HepG2 (cell line): ENCODE measurements around the gene TM9SF4. TPM values are rescaled to one million over a fixed set of nuclear protein-coding genes. Genes with fewer than 3 reads are reported as not detected.

Experiments used
- CTCF ChIP-seq: sonication (generic); formaldehyde crosslinking; IDR thresholded peaks from 2 replicates; pipeline ENCODE4 v1.5.0; 2020; ENCODE audit warnings: mild to moderate bottlenecking, missing genetic modification reagents, moderate library complexity
- DNMT1 ChIP-seq: sonication (generic); formaldehyde crosslinking; IDR thresholded peaks from 2 replicates; pipeline ENCODE4 v1.5.1; 2020; ENCODE audit warnings: mild to moderate bottlenecking, missing genetic modification reagents
- HIC2 ChIP-seq: sonication (generic); formaldehyde crosslinking; IDR thresholded peaks from 2 replicates; pipeline ENCODE4 v1.9.0; 2022; ENCODE audit warnings: low read depth, missing genetic modification reagents
- KDM2A ChIP-seq: sonication (generic); formaldehyde crosslinking; IDR thresholded peaks from 2 replicates; pipeline ENCODE4 v1.4.0; 2020; ENCODE audit warnings: low read depth, missing genetic modification reagents, borderline replicate concordance
- MAZ ChIP-seq, 2 experiments: sonication (generic) in 1 of 2; formaldehyde crosslinking in 1 of 2; IDR thresholded peaks; 2 replicates each; pipeline versions ENCODE4 v1.5.0 to v1.6.1; 2012 to 2020; ENCODE audit warnings: low read depth in 2 of 2, mild to moderate bottlenecking in 2 of 2, borderline replicate concordance in 1 of 2, improper control_type of control experiment in 1 of 2, low read length in 1 of 2, missing genetic modification reagents in 1 of 2, moderate library complexity in 1 of 2
- MTA1 ChIP-seq: sonication (generic); formaldehyde crosslinking; IDR thresholded peaks from 2 replicates; pipeline ENCODE4 v1.4.0; 2020; ENCODE audit warnings: missing genetic modification reagents, mild to moderate bottlenecking, borderline replicate concordance
- MXI1 ChIP-seq: IDR thresholded peaks from 3 replicates; pipeline ENCODE4 v1.6.1; 2012; ENCODE audit warnings: low read depth, low read length, inconsistent platforms, borderline replicate concordance
- NR2F6 ChIP-seq, 2 experiments: IDR thresholded peaks; 2 replicates each; pipeline ENCODE4 v1.6.1; 2016; ENCODE audit warnings: antibody characterized with exemption in 1 of 2, mild to moderate bottlenecking in 1 of 2
- SALL1 ChIP-seq: sonication (generic); formaldehyde crosslinking; IDR thresholded peaks from 2 replicates; pipeline ENCODE4 v1.8.0; 2022; ENCODE audit warnings: mild to moderate bottlenecking, missing genetic modification reagents
- TEAD3 ChIP-seq: optimal IDR thresholded peaks from 2 replicates; pipeline ENCODE3; 2016; ENCODE audit warnings: borderline replicate concordance
- ZBTB38 ChIP-seq: sonication (generic); formaldehyde crosslinking; IDR thresholded peaks from 2 replicates; pipeline ENCODE4 v1.5.1; 2020; ENCODE audit warnings: mild to moderate bottlenecking, missing genetic modification reagents
- ZFP91 ChIP-seq: sonication (generic); formaldehyde crosslinking; IDR thresholded peaks from 2 replicates; pipeline ENCODE4 v1.9.0; 2022; ENCODE audit warnings: missing genetic modification reagents, mild to moderate bottlenecking, borderline replicate concordance
- ZNF512B ChIP-seq: sonication (generic); formaldehyde crosslinking; IDR thresholded peaks from 2 replicates; pipeline ENCODE4 v1.5.1; 2020; ENCODE audit warnings: missing genetic modification reagents, mild to moderate bottlenecking, borderline replicate concordance
- ZNF747 ChIP-seq: sonication (generic); formaldehyde crosslinking; IDR thresholded peaks from 2 replicates; pipeline ENCODE4 v1.8.1; 2023; ENCODE audit warnings: missing genetic modification reagents, mild to moderate bottlenecking, borderline replicate concordance
- polyA plus RNA-seq, 8 experiments: library from polyadenylated mRNA; depleted of rRNA in 3 of 8; stranded (reverse) in 7 of 8; unstranded in 1 of 8; fragments of >200 nt; fragmentation: Illumina TruSeq in 4 of 8; extraction: Trizol in 4 of 8; gene quantifications; 2 replicates each; pipeline versions ENCODE4 v1.2.1 to v1.2.3, GENCODE V29; 2011 to 2016; ENCODE audit warnings: low read depth in 4 of 8, missing spikeins in 1 of 8, mixed read lengths in 1 of 8; ENCODE audit not compliant: insufficient read depth in 1 of 8
- total RNA-seq, 5 experiments: library from RNA; depleted of rRNA; stranded (reverse); fragments of >200 nt; fragmentation: Illumina TruSeq; extraction: Trizol; gene quantifications; 2 replicates each; pipeline ENCODE4 v1.2.3, GENCODE V29; 2016; ENCODE audit warnings: low read depth in 1 of 5
- TF ChIP-seq, protein P1 (sequence below): sonication (generic); formaldehyde crosslinking; IDR thresholded peaks from 2 replicates; pipeline ENCODE4; 2020; ENCODE audit warnings: missing genetic modification reagents, mild to moderate bottlenecking, borderline replicate concordance

TM9SF4 gene
- total and polyA plus RNA-seq, 2 of the 13 experiments (the other 11 are each of a cell fraction or from before 2014, with no cell fraction given), result 53.5 to 171 TPM

GRCh38 chr20:32188376-32189122, 79.0 kb downstream of the TM9SF4 start (continued):
- TF ChIP-seq ZNF512B (CRISPR knock-in tag) (no peak), KDM2A (CRISPR knock-in tag) (peak; percentile 49; the same call in 1 of the 2 replicates), MTA1 (CRISPR knock-in tag) (peak; percentile 22; the same call in 1 of the 2 replicates), SALL1 (CRISPR knock-in tag) (peak; percentile 14; the same call in 1 of the 2 replicates), CTCF (CRISPR knock-in tag) (0 out of 2 replicates have a peak, but pooled peaks have one; percentile 3), NR2F6 (IDR thresholded peaks at IDR 0.05) (no peak), NR2F6 (CRISPR knock-in tag; IDR thresholded peaks at IDR 0.05) (peak; percentile 43; the same call in 1 of the 2 replicates), TEAD3 (peak; percentile 31), ZBTB38 (CRISPR knock-in tag) (peak; percentile 85), MXI1 (0 out of 3 replicates have a peak, but pooled peaks have one; percentile 2), ZFP91 (CRISPR knock-in tag) (peak; percentile 6; the same call in 1 of the 2 replicates), MAZ (IDR thresholded peaks at IDR 0.05; ENCODE audit: borderline replicate concordance, low read depth, low read length) (no peak), MAZ (CRISPR knock-in tag; IDR thresholded peaks at IDR 0.05; ENCODE audit: low read depth) (0 out of 2 replicates have a peak, but pooled peaks have one; percentile 30), DNMT1 (CRISPR knock-in tag) (peak; percentile 59; the same call in 1 of the 2 replicates), HIC2 (CRISPR knock-in tag) (peak; percentile 64; the same call in 1 of the 2 replicates), ZNF747 (CRISPR knock-in tag) (no peak)
- TF ChIP-seq, protein P1, sequence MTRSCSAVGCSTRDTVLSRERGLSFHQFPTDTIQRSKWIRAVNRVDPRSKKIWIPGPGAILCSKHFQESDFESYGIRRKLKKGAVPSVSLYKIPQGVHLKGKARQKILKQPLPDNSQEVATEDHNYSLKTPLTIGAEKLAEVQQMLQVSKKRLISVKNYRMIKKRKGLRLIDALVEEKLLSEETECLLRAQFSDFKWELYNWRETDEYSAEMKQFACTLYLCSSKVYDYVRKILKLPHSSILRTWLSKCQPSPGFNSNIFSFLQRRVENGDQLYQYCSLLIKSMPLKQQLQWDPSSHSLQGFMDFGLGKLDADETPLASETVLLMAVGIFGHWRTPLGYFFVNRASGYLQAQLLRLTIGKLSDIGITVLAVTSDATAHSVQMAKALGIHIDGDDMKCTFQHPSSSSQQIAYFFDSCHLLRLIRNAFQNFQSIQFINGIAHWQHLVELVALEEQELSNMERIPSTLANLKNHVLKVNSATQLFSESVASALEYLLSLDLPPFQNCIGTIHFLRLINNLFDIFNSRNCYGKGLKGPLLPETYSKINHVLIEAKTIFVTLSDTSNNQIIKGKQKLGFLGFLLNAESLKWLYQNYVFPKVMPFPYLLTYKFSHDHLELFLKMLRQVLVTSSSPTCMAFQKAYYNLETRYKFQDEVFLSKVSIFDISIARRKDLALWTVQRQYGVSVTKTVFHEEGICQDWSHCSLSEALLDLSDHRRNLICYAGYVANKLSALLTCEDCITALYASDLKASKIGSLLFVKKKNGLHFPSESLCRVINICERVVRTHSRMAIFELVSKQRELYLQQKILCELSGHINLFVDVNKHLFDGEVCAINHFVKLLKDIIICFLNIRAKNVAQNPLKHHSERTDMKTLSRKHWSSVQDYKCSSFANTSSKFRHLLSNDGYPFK, result no peak
